Smooth muscle cell of the brain vasculature (primary cell): ENCODE data around the gene DNAJA3.
"Not testable (repeated sequence)": the region's sequence is repeated elsewhere in the genome, so short reads cannot be mapped to it uniquely, and the experiment has no call there.

ENCODE experiments used
- DNase-seq: peaks from one replicate; pipeline ENCODE4 v3.0.0-alpha.2; 2012; ENCODE audit warnings: low read depth, low spot score

Gene DNAJA3

DNA sequence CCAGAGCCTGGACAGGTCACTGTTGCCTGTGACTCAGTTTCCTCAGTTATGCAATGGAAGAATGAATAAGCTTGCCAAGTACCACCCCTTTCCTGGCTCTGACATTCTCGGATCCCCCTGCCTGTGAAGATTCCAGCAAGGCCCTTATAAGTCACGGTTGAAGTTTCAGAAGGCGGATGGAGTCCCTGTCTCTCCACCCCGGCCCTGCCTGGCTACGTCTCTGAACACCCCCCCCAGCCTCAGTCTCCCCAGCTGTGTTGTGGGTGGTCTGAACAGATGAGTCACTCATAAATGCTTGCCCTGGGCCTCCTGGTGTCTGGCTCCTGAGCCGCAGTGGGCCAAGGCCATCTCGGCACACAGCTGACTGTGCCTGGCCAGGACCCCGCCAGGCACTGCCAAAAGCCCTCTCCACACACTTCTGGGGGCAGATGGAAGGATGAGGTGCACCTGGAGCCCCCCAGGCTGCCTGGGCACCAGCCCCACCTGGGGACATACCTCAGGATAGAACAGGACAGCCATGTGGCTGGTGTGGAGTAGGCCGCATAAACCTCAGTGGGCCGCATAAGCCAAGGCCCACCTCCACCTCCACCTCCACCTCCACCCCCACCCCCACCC, 38.6 kb upstream of the DNAJA3 start:
- DNase-seq = no peak

DNA sequence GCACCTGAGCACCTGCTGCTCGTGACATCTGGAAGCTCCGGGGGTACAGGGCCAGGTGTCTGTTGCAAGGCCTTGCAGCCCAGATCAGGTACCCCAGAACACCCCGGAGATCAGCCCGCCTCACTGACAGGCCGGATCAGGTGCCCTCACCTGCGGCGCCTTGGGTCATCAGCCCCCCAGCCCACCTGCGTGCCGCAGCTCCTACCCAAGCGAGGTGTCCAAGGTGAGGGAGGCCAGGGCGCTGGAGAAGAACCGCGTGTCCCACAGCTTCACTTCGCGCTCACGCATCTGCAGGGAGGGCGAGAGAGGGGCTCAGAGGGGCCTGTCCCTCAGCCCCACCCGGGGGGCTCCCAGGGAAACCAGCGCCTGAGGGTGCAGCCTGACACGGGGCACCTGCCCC, 37.9 kb upstream of the DNAJA3 start:
- no peak for DNase-seq

DNA sequence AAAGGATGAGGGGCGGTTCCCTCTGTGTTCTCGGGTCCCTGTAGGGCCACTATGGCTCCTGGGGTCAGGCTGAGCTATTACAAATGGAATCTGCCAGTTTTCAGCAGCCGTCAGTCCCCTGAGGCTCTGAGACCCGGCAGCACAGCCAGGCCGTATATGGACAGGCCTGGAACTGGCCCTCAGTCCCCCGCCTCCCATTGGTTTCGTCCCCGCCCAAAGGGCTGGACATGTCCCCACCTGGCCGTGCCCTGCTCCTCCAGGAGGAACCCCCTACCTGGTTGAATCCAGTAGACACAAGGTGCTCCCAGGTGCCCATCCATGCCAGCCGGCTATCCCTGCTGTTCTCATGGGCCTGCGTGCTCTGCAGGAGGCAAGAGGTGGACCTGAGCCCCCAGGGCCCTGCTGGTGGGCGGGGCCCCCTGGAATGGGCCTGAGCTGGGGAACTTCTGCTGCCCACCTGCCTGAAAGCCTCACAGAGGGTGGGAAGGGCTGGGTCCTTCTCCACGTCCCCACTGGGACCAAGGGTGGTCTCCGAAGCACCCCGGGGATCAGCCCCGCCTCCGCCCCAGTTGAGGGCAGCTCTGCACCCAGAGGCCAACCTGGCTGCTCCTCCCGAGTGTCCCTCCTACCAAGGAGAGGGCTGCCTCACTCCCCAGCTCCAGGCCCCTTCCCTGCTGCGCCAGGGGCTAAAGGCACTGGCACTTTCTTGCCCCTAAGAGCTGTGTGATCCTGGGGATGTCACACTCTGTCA, 37.2 kb upstream of the DNAJA3 start:
- DNase-seq = no peak

DNA sequence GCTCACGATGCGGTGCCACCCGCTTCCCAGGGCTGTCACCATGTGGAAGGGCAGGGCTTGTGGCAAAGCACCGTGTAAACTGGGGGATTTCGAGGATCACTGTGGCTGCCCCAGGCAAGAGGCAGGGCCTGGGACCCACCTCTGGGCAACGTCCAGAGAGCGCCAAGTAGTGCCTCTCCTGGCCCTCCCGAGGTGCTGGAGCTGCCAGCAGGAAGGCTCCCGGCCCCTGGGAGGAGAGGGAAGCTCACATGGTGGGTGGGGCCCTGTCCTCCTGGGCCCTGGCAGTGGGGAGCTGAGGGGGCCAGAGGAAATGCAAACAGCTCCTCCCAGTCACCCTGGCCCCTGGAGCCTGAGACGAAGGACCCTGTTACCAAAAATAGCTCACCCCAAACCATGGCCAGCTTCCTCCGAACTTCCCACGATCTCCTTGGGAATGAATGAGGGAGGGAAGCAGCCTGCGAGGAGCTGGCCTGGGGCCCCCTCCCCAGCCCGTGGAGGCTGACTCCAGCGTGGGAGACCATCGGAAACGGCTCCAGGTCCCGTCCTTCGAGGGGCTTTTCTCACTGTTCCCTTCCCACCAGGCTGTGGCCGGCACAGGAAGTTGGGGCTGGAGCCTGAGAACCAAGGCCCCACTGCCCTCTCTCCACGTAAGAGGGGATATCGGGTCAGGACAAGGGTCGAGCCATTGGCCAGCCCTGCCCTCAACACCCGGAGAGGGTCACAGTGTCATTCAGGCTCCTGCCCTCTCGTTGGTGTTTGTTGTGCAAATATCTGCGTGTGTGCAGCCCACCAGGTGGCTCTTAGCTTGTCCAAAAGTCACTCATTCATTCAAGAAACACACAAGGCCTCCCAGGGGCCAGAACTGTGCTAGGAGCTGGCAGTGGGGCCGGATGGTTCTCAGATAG, 36.4 kb upstream of the DNAJA3 start:
- no peak for DNase-seq

DNA sequence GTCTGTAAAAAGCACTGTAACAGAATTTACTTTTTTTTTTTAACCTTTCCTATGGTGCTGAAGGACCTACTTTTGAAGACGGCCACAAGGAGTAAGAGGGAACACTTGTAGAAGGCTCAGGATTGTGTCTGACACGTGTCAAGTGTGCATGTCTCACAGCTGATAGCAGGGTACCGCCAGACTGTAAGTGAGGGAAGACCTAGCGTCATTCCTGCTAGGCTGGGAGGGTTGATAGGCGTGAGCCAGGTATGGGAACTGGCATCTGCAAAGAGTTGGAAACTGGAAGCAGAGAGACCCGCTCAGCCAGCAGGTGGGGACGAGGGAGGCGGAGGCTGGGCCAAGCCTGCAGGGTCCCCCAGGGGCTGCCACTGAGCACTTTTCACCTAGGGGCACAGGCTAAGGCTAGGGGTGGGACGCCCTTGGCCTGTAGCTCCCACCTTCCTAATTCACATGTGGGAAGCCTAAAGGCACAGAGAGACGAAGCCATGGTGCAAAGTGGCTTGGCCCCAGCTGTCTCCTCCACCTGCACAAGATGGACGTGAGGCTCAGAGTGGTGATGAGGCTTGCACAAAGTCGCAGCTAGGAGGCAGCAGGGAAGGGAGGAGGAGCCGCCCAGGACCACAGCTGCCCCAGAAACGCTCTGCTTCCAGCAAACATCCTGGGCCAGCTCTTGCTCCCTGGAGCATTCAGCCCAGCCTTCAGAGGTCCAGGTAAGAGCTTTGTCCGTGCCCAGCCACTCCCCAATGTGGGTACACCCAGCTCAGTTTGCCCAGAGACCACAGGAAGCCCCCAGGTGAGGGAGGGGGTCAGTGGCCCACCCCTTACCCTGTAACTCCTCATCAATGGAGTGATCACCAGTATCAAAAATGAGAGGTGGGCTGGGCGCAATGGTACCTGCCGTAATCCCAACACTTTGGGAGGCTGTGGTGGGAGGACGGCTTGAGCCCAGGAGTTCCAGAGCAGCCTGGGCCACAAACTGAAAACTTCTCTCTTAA, 35.1 kb upstream of the DNAJA3 start:
- no peak for DNase-seq

DNA sequence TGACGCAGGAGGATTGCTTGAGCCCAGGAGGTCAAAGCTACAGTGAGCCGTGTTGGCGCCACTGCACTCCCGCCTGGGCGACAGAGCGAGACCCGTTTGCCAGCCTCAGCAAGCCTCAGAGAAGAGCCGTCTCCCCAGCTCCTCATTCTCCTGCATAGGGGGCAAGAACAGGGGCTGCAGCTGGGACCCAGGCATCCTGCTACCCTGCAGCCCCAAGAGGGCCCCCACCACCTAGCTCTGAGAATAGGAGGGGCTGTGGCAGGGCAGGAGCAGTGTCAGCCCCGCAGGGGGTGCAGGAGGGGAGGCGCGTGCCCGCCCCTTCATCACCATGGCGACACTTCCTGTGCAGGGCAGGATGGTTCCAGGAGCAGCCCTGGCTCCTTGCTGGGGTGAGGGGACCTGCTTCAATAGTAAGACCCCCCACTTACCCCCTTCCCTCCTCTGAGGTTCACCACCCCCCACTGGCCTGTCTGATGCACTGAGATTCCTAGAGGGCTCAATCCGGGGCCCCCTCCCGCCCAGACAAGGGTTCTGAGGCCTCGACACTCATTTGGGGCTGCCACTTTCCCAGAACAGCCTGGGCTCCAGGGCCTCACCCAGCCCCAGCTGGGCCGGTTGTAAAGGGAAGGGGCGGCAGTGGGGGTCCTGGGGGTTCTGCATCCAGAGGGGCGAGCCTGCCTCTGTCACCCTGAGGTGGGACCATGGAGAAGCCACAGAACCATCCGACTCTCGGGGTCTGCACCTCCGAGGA, 33.9 kb upstream of the DNAJA3 start:
- no peak for DNase-seq

DNA sequence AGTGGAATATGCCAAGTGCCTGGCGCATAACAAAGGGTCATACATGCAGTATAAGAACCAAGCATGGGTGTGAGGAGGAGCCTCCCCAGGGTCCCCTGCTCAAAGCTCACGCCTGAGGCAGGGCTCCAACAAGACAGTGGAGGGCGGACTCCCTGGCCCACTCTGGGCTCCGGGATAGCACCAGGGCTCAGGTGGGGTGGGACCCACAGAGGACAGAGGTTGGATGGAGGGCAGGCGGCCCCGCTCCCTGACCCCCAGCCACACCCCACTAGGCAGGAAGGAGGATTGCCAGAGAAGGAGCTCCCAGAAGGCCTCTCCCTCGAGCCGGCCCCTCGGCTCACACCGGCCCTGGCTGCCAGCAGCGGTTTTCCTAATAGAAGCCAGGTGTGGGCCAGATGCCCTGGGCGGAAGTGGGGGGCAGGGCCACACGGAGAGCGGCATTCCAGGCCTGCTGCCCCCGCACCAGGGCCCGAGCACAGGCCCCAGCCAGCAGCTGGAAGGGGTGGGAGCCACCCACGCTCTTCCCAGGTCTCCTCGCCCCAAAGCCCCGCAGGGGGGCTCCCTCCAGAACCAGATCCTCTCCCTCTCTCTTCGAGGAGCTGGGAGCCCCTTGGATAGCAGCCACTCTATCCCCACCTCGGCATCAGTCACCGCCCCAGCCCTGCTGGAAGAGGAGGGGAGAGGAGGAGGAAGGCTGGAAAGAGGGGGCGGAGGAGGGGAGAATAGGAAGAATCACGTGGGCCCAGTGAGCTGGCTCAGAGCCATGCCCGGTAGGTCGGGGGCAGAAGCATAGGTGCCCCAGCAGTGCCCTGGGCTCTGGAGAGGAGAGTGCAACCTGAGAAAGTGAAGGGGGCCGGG, 33.1 kb upstream of the DNAJA3 start:
- no peak for DNase-seq

DNA sequence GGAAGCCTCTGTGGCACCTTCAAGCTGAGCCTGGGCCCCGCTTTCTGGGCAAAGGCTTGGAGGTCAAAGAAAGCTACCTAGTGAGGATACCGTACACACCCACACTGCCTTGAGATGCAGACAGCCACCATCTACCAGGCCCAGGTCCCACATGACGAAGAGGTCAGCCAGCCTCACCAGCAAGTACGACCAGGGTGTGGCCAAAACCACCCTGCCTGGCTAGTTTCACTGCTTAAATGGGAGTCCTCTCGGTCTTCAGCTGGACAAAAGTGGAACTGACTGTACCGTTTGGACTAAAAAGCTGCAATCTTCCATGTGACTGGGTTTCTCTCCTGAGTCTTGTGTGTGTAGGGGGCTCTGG, 32.4 kb upstream of the DNAJA3 start:
- DNase-seq = no peak

DNA sequence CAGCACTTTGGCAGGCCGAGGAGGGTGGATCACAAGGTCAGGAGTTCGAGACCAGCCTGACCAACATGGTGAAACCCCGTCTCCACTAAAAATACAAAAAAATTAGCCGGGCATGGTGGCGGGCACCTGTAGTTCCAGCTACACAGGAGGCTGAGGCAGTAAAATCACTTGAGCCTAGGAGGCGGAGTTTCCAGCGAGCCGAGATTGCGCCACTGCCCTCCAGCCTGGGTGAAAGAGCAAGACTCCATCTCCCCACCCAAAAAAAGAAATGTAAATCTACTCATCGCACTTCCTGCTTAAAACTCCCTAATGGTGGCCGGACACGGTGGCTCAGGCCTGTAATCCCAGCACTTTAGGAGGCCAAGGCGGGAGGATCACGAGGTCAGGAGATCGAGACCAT, 31.8 kb upstream of the DNAJA3 start:
- DNase-seq = not testable (repeated sequence)

DNA sequence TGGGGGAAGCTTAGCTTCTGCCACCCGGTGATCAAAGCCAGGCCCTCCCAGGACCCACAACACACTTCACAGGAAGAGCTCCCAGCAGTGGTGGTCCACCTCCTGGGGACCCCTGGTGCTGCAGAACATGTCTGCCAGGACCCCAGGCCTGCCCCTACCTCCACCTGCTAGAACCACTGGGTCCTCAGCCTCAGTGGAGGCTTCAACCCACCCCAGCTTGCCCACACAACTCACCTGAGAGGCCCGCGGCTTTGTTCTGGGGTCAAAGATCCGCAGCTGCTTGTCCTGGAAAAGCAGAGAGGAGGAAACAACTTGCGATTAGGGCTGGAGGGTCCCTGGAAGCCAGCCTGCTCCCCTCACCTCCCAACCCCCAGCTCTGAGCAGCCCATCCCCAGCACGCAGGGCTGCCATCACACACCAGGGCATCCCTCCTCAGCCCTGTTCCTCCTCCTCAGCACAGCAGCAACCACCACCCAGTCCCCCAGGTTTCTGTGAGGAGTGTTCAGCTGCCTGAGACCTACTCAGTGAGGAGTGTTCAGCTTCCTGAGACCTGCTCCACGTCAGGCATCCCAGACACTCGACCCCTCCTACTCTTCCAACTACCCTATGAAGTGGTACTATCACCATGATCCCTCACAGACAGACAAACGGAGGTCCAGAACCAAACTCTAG, 30.5 kb upstream of the DNAJA3 start:
- DNase-seq = no peak

DNA sequence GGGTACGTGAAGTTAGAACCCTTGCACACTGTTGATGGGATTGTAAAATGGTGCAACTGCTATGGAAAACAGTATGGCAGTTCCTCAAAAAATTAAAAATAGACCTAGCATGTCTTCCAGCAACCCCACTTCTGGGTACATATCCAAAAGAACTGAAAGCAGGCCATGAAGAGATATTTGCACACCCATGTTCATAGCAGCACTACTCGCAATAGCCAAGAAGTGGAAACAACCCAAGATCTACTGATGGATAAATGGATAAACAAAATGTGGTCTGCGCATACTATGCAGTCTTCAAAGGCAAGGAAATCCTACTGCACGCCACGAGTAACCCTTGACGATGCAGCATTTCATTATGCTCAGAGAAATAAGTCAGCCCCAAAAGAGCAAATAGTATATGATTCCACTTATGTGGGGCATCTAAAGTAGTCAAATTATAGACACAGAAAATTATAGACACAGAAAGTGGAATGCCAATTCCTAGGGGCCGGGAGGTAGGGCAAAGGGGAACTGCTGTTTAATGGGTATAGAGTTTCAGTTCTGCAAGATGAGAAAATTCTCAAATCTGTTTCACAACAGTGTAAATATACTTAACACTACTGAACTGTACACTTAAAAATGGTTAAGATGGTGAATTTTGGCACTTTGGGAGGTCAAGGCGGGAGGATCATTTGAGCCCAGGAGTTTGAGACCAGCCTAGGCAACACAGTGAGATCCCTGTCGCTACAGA, 26.5 kb upstream of the DNAJA3 start:
- no peak for DNase-seq

DNA sequence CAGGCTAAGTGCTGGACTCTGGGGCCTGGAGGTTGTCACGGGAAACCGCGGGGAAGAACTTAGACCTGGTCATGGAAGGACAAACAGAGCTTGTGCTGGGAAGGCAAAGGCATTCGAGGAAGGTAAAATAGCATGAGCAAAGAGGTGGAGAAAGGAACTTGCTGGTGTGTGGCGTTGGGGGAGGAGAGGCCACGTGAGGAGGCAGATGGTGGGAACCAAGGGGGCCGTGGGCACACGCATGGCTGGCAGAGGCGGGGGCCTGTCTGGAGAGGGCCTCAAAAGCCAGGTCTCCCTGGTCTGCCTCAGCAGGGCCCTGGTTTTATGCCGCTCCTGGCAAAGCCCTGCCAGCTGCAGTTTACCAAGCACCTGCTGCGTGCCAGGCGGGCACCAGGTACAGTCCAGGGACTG, 24.6 kb upstream of the DNAJA3 start:
- no peak for DNase-seq

DNA sequence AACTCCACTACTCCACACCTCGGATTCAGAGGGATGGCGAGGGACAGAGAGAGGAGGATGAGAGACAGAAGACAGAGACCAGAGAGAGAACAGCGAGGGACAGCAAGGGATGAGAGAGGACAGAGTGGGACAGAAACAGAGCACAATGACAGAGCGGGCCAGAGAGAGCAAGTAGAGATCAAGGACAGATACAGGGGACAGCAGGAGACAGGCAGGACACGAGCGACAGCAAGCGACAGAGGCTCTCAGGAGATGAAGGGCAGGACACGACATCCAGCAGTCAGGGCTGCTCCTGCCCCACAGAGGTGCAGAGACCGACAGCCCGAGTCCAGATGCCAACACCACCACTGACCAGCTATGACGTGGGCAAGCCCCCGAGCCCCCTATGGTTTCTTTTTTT, 24.2 kb upstream of the DNAJA3 start:
- no peak for DNase-seq

DNA sequence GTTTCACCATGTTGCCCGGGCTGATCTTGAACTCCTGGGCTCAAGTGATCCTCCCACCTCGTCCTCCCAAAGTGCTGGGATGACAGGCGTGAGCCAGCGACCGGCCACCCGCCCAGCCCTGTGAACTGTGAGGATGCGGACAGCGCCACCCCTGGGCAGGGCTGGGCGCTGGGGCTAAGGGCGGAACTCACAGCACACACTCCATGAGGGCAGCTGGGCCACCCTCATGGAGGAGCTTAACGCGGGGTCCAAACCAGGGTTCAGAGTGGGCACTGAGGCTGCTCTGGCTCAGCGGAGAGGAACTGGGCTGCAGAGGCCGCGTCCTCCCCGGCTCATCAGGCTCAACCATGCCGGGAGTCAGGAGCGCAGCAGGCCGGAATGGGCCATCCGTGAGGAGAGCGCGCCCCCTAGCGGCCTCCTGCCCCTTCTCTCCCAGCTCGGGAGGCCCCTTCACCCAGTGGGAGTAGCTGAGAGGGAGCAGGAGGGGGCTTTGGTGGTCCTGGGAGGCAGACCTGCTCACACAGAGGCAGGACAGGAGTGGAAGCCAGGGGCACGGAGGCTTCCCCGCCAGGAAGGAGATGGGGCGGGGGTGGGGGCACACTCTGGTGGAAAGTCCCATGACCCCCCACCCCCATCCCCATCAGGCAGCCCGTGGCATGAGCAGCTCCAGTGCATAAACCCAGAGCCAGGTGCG, 23.1 kb upstream of the DNAJA3 start:
- no peak for DNase-seq

DNA sequence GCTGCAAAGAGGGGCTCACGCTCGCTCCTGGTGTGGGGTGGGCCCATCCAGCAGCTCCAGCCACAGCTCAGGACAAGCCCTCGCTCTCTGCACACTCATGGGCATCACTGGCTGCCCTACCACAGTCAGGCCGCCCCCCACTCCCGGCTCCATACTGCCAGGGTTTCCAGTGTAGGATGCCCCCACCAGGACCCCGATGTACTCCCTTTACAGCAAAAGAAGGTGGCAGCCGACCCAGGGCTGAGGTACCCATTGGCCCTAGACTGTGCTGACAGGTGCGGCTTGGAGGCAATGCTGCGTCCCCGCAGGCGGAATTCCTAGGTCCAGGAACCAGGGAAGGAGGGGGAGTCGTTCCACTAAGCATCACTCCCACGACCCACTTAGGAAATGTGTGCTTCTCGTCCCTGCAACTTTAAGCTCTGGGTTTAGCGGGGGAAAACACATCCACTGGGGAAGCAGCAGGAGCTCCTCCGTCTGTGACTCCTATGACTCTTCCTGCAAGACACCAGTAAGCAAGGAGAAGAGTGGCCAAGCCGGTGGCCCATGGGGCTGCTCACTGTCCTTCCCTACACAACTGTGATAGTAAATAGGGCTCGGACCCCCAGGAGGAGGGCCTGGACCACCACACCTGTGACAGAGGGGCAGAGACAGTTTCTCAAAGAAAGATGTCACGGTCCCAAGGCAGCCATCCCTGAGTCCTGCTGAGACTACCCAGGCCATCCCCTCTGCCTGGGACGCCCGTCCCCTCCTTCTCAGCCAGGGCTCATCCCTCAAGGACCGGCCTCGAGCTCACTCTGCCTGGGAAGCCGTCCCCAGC, 22.3 kb upstream of the DNAJA3 start:
- DNase-seq = no peak

DNA sequence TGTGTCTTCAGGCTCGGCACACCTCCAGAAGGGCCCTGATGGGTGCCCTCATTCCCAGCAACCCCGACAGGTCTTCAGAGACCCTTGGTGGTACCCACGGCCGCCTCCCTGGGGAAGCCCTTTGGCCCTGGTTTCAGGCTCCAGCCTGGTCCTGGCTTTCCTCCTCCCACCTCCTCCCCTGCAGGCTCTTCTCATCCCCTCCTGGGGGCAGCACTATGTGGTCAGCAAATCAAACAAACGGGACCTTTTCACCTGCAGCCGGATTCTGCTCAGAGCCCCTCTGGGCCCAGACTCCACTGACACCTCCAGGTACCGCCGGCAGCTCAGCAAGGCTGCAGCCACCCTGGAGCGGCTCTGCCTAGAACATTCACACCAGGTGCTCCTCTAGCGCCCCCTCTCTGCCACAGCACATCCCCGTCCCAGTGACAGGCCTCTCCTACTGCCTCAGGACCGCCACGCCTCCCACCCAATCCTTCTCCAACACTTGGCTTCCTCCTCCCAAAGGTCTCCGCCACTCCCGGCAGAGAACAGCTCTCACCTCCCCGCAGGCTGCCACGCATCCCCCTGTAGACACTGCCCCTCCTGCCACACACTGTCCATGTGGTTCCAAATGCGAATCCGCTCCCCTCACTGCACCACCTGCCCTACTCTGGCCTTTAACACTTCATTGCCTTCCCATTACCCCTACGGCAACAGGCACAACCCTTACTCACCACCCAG, 21.3 kb upstream of the DNAJA3 start:
- no peak for DNase-seq
